Activated naive CD4-positive, alpha-beta T cell treated with anti-CD3 and anti-CD28 coated beads, Interleukin-2, amount 50 U/mL, for 24 hours (primary cell): ENCODE measurements around the gene PDGFD.

Experiments
- H3K27ac Mint-ChIP-seq: one replicate; pipeline ENCODE4 v1.8.0; 2021; ENCODE audit warnings: mild to moderate bottlenecking, mixed read lengths
- H3K27me3 Mint-ChIP-seq: one replicate; pipeline ENCODE4 v1.8.0; 2021; ENCODE audit warnings: mixed read lengths
- H3K36me3 Mint-ChIP-seq: one replicate; pipeline ENCODE4 v1.8.0; 2021; ENCODE audit warnings: mixed read lengths
- H3K4me1 Mint-ChIP-seq: one replicate; pipeline ENCODE4 v1.8.0; 2021; ENCODE audit warnings: mixed read lengths
- H3K4me3 Mint-ChIP-seq: one replicate; pipeline ENCODE4 v1.8.0; 2021; ENCODE audit warnings: mild to moderate bottlenecking, mixed read lengths
- H3K9me3 Mint-ChIP-seq: one replicate; pipeline ENCODE4 v1.8.0; 2021; ENCODE audit warnings: mixed read lengths

The PDGFD gene

GRCh38 chr11:104028476-104029263, 135.3 kb downstream of the PDGFD start:
- no peaks in the 10 kb centered on the region for H3K36me3 Mint-ChIP-seq

GRCh38 chr11:104024572-104024971, 139.4 kb downstream of the PDGFD start:
- Mint-ChIP-seq H3K27me3 (no peaks in the 10 kb centered on the region), H3K9me3 (no peaks in the 10 kb centered on the region), H3K4me1 (no peaks in the 10 kb centered on the region), H3K27ac (no peak overlapping the region), H3K36me3 (no peaks in the 10 kb centered on the region), H3K4me3 (no peak overlapping the region)

More at GRCh38 chr11:104028476-104029263, 135.3 kb downstream of the PDGFD start:
- Mint-ChIP-seq H3K9me3 (no peaks in the 10 kb centered on the region), H3K27ac (no peak overlapping the region), H3K4me3 (no peak overlapping the region), H3K4me1 (no peaks in the 10 kb centered on the region), H3K27me3 (no peaks in the 10 kb centered on the region)

GRCh38 chr11:104015649-104016415, 148.1 kb downstream of the PDGFD start:
- Mint-ChIP-seq H3K36me3 (no peaks in the 10 kb centered on the region), H3K27ac (no peak overlapping the region), H3K4me3 (no peak overlapping the region), H3K4me1 (no peaks in the 10 kb centered on the region), H3K9me3 (no peaks in the 10 kb centered on the region), H3K27me3 (no peaks in the 10 kb centered on the region)

GRCh38 chr11:104011044-104011443, 152.9 kb downstream of the PDGFD start:
- H3K27ac Mint-ChIP-seq, result no peak overlapping the region
- H3K4me3 Mint-ChIP-seq, result no peak overlapping the region
- H3K4me1 Mint-ChIP-seq, result no peaks in the 10 kb centered on the region
- no peaks in the 10 kb centered on the region for H3K36me3 Mint-ChIP-seq
- no peaks in the 10 kb centered on the region for H3K27me3 Mint-ChIP-seq
- H3K9me3 Mint-ChIP-seq, result no peaks in the 10 kb centered on the region

GRCh38 chr11:104009744-104010143, 154.2 kb downstream of the PDGFD start:
- Mint-ChIP-seq H3K27me3 (no peaks in the 10 kb centered on the region), H3K27ac (no peak overlapping the region), H3K4me3 (no peak overlapping the region), H3K36me3 (no peaks in the 10 kb centered on the region), H3K9me3 (no peaks in the 10 kb centered on the region), H3K4me1 (no peaks in the 10 kb centered on the region)

GRCh38 chr11:104005234-104005855, 158.6 kb downstream of the PDGFD start:
- Mint-ChIP-seq H3K9me3 (no peaks in the 10 kb centered on the region), H3K27me3 (no peaks in the 10 kb centered on the region), H3K36me3 (no peaks in the 10 kb centered on the region), H3K4me1 (no peaks in the 10 kb centered on the region), H3K27ac (no peak overlapping the region), H3K4me3 (no peak overlapping the region)

GRCh38 chr11:104003491-104003890, 160.5 kb downstream of the PDGFD start:
- no peaks in the 10 kb centered on the region for H3K27me3 Mint-ChIP-seq
- no peak overlapping the region for H3K27ac Mint-ChIP-seq
- no peak overlapping the region for H3K4me3 Mint-ChIP-seq

GRCh38 chr11:104001561-104002056, 162.3 kb downstream of the PDGFD start:
- Mint-ChIP-seq H3K27ac (no peak overlapping the region), H3K9me3 (no peaks in the 10 kb centered on the region), H3K27me3 (no peaks in the 10 kb centered on the region), H3K4me3 (no peak overlapping the region), H3K4me1 (no peaks in the 10 kb centered on the region), H3K36me3 (no peaks in the 10 kb centered on the region)

More at GRCh38 chr11:104003491-104003890, 160.5 kb downstream of the PDGFD start:
- no peaks in the 10 kb centered on the region for H3K4me1 Mint-ChIP-seq
- H3K36me3 Mint-ChIP-seq, result no peaks in the 10 kb centered on the region
- H3K9me3 Mint-ChIP-seq, result no peaks in the 10 kb centered on the region

- H3K27ac Mint-ChIP-seq, result no peak overlapping the region
- no peaks in the 10 kb centered on the region for H3K4me1 Mint-ChIP-seq
- no peaks in the 10 kb centered on the region for H3K9me3 Mint-ChIP-seq
- H3K4me3 Mint-ChIP-seq, result no peak overlapping the region
- no peaks in the 10 kb centered on the region for H3K36me3 Mint-ChIP-seq
- H3K27me3 Mint-ChIP-seq, result no peaks in the 10 kb centered on the region
These were observed 163.1 kb downstream of the PDGFD start for GRCh38 chr11:104000798-104001197.

- H3K36me3 Mint-ChIP-seq, result no peaks in the 10 kb centered on the region
- H3K4me3 Mint-ChIP-seq, result no peak overlapping the region
- H3K27me3 Mint-ChIP-seq, result no peaks in the 10 kb centered on the region
- H3K27ac Mint-ChIP-seq, result no peak overlapping the region
- no peaks in the 10 kb centered on the region for H3K4me1 Mint-ChIP-seq
- no peaks in the 10 kb centered on the region for H3K9me3 Mint-ChIP-seq
These were observed 165.0 kb downstream of the PDGFD start for GRCh38 chr11:103998826-103999508.

GRCh38 chr11:103997082-103997481, 166.9 kb downstream of the PDGFD start:
- no peaks in the 10 kb centered on the region for H3K9me3 Mint-ChIP-seq

GRCh38 chr11:103995896-103996295, 168.1 kb downstream of the PDGFD start:
- Mint-ChIP-seq H3K27me3 (no peaks in the 10 kb centered on the region), H3K9me3 (no peaks in the 10 kb centered on the region), H3K4me1 (no peaks in the 10 kb centered on the region), H3K36me3 (no peaks in the 10 kb centered on the region), H3K27ac (no peak overlapping the region), H3K4me3 (no peak overlapping the region)

More at GRCh38 chr11:103997082-103997481, 166.9 kb downstream of the PDGFD start:
- Mint-ChIP-seq H3K27ac (no peak overlapping the region), H3K27me3 (no peaks in the 10 kb centered on the region), H3K4me1 (no peaks in the 10 kb centered on the region), H3K4me3 (no peak overlapping the region), H3K36me3 (no peaks in the 10 kb centered on the region)

GRCh38 chr11:103994518-103994917, 169.4 kb downstream of the PDGFD start:
- Mint-ChIP-seq H3K4me3 (no peak overlapping the region), H3K4me1 (no peaks in the 10 kb centered on the region), H3K27me3 (no peaks in the 10 kb centered on the region), H3K27ac (no peak overlapping the region), H3K9me3 (no peaks in the 10 kb centered on the region), H3K36me3 (no peaks in the 10 kb centered on the region)

- Mint-ChIP-seq H3K9me3 (no peaks in the 10 kb centered on the region), H3K27ac (no peak overlapping the region), H3K27me3 (no peaks in the 10 kb centered on the region), H3K4me3 (no peak overlapping the region), H3K4me1 (no peaks in the 10 kb centered on the region), H3K36me3 (no peaks in the 10 kb centered on the region)
These were observed 169.9 kb downstream of the PDGFD start for GRCh38 chr11:103994094-103994493.

- H3K27ac Mint-ChIP-seq, result no peak overlapping the region
- no peaks in the 10 kb centered on the region for H3K4me1 Mint-ChIP-seq
- H3K4me3 Mint-ChIP-seq, result no peak overlapping the region
These were observed 170.4 kb downstream of the PDGFD start for GRCh38 chr11:103993507-103993906.

More at GRCh38 chr11:103993507-103993906, 170.4 kb downstream of the PDGFD start:
- H3K27me3 Mint-ChIP-seq, result no peaks in the 10 kb centered on the region
- H3K36me3 Mint-ChIP-seq, result no peaks in the 10 kb centered on the region
- H3K9me3 Mint-ChIP-seq, result no peaks in the 10 kb centered on the region
